HepG2 (cell line): Measurements from ENCODE around the gene UTP25. TPM values are rescaled to one million over a fixed set of nuclear protein-coding genes. Genes with fewer than 3 reads are reported as not detected.

Experiments used
- ARHGAP35 ChIP-seq: sonication (generic); formaldehyde crosslinking; IDR thresholded peaks from 2 replicates; pipeline ENCODE4 v1.9.0; 2022; ENCODE audit warnings: mild to moderate bottlenecking, inconsistent platforms, moderate library complexity, missing genetic modification reagents, borderline replicate concordance
- CBFB ChIP-seq: sonication (generic); formaldehyde crosslinking; IDR thresholded peaks from 2 replicates; pipeline ENCODE4 v1.4.0; 2020; ENCODE audit warnings: missing genetic modification reagents
- CBX5 ChIP-seq: sonication (generic); formaldehyde crosslinking; IDR thresholded peaks from 2 replicates; pipeline ENCODE4 v1.4.0; 2020; ENCODE audit warnings: missing genetic modification reagents, borderline replicate concordance
- FOXK1 ChIP-seq: sonication (generic); formaldehyde crosslinking; IDR thresholded peaks from 2 replicates; pipeline ENCODE4 v1.4.0; 2020; ENCODE audit warnings: low read depth, missing genetic modification reagents, borderline replicate concordance
- ISL2 ChIP-seq: sonication (generic); formaldehyde crosslinking; IDR thresholded peaks from 2 replicates; pipeline ENCODE4 v1.5.0; 2020; ENCODE audit warnings: missing genetic modification reagents
- KLF6 ChIP-seq: IDR thresholded peaks from 2 replicates; pipeline ENCODE4 v1.8.0; 2016; ENCODE audit warnings: missing biosample characterization, missing genetic modification reagents
- MATR3 ChIP-seq: sonication (generic); formaldehyde crosslinking; IDR thresholded peaks from 2 replicates; pipeline ENCODE4 v1.4.0; 2020; ENCODE audit warnings: missing genetic modification reagents
- MEIS1 ChIP-seq: sonication (generic); formaldehyde crosslinking; IDR thresholded peaks from 2 replicates; pipeline ENCODE4 v1.9.0; 2021; ENCODE audit warnings: mild to moderate bottlenecking, missing genetic modification reagents, moderate library complexity, borderline replicate concordance
- POGZ ChIP-seq: sonication (generic); formaldehyde crosslinking; IDR thresholded peaks from 2 replicates; pipeline ENCODE4 v1.4.0; 2020; ENCODE audit warnings: mild to moderate bottlenecking, missing genetic modification reagents
- SMAD1 ChIP-seq: sonication (generic); formaldehyde crosslinking; IDR thresholded peaks from 2 replicates; pipeline ENCODE4 v1.4.0; 2020; ENCODE audit warnings: missing genetic modification reagents, low read depth, mild to moderate bottlenecking, borderline replicate concordance
- ZBTB7B ChIP-seq: sonication (generic); formaldehyde crosslinking; IDR thresholded peaks from 2 replicates; pipeline ENCODE4 v1.4.0; 2020; ENCODE audit warnings: missing genetic modification reagents
- ZKSCAN5 ChIP-seq: sonication (generic); formaldehyde crosslinking; IDR thresholded peaks from 2 replicates; pipeline ENCODE4 v1.5.1; 2020; ENCODE audit warnings: mild to moderate bottlenecking, missing genetic modification reagents
- ZMYM3 ChIP-seq: sonication (generic); formaldehyde crosslinking; IDR thresholded peaks from 2 replicates; pipeline ENCODE4 v1.5.1; 2020; ENCODE audit warnings: mild to moderate bottlenecking, missing genetic modification reagents
- ZNF20 ChIP-seq: sonication (generic); formaldehyde crosslinking; IDR thresholded peaks from 2 replicates; pipeline ENCODE4 v1.4.0; 2020; ENCODE audit warnings: mild to moderate bottlenecking, moderate library complexity, missing genetic modification reagents
- ZNF33B ChIP-seq: sonication (generic); formaldehyde crosslinking; IDR thresholded peaks from 2 replicates; pipeline ENCODE4 v1.5.1; 2020; ENCODE audit warnings: mild to moderate bottlenecking, missing genetic modification reagents
- polyA plus RNA-seq, 8 experiments: library from polyadenylated mRNA; depleted of rRNA in 3 of 8; stranded (reverse) in 7 of 8; unstranded in 1 of 8; fragments of >200 nt; fragmentation: Illumina TruSeq in 4 of 8; extraction: Trizol in 4 of 8; gene quantifications; 2 replicates each; pipeline versions ENCODE4 v1.2.1 to v1.2.3, GENCODE V29; 2011 to 2016; ENCODE audit warnings: low read depth in 4 of 8, missing spikeins in 1 of 8, mixed read lengths in 1 of 8; ENCODE audit not compliant: insufficient read depth in 1 of 8
- total RNA-seq, 5 experiments: library from RNA; depleted of rRNA; stranded (reverse); fragments of >200 nt; fragmentation: Illumina TruSeq; extraction: Trizol; gene quantifications; 2 replicates each; pipeline ENCODE4 v1.2.3, GENCODE V29; 2016; ENCODE audit warnings: low read depth in 1 of 5
- TF ChIP-seq, protein P1 (sequence below): sonication (generic); formaldehyde crosslinking; IDR thresholded peaks from 2 replicates; pipeline ENCODE4 v1.4.0; 2020; ENCODE audit warnings: low read depth, mild to moderate bottlenecking, missing genetic modification reagents
- TF ChIP-seq, protein P2 (sequence below): sonication (generic); formaldehyde crosslinking; IDR thresholded peaks from 2 replicates; pipeline ENCODE4 v1.5.0; 2020; ENCODE audit warnings: missing genetic modification reagents
- TF ChIP-seq, protein P3 (sequence below): IDR thresholded peaks from 2 replicates; pipeline ENCODE4 v1.6.1; 2016; ENCODE audit warnings: missing compliant biosample characterization, missing genetic modification reagents, borderline replicate concordance
- TF ChIP-seq, protein P4 (sequence below): sonication (generic); formaldehyde crosslinking; IDR thresholded peaks from 2 replicates; pipeline ENCODE4 v1.4.0; 2020; ENCODE audit warnings: missing genetic modification reagents
- TF ChIP-seq, protein P5 (sequence below): fragments of 450-650 bp; IDR thresholded peaks from 2 replicates; pipeline ENCODE4 v1.6.1; 2017; ENCODE audit warnings: mild to moderate bottlenecking

Gene UTP25
- total and polyA plus RNA-seq, 2 of the 13 experiments (the other 11 are each of a cell fraction or from before 2014, with no cell fraction given): 4.8 to 5.7 TPM

DNA sequence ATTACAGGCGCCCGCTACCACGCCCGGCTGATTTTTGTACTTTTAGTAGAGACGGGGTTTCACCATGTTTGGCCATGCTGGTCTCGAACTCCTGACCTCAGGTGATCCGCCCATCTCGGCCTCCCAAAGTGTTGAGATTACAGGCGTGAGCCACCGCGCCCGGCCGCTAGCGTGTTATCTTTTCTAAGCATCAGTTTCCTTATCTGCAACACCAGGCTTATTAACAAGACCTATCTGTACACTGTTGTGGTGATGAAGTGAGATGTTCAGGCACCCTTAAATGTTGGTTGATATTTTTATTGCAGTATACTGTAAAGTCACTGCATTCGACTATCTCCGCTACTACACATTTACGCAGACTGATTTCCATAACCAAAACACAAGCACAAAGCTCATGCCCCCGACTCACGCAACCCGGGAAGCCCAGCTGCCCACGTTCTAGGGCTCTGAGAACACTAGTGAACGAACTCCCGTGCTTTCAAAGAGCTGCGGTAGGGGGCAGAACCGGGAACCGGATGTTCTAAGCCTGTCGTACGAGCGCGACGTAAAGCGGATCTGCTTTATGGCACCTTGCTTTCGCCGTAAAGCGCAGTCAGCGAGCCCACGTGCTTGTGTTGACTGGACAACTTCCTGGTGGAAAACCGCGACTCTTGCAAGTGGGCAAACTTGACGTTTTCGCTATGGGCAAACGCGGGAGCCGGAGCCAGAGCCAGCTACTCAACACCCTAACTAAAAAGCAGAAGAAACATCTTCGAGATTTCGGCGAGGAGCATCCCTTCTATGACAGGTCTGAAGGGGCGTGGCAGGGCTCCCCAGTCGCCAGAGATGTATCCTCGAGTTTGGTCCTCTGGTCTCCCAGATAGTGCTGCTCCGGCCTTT, at the start of gene UTP25 (continued):
- TF ChIP-seq, protein P1, sequence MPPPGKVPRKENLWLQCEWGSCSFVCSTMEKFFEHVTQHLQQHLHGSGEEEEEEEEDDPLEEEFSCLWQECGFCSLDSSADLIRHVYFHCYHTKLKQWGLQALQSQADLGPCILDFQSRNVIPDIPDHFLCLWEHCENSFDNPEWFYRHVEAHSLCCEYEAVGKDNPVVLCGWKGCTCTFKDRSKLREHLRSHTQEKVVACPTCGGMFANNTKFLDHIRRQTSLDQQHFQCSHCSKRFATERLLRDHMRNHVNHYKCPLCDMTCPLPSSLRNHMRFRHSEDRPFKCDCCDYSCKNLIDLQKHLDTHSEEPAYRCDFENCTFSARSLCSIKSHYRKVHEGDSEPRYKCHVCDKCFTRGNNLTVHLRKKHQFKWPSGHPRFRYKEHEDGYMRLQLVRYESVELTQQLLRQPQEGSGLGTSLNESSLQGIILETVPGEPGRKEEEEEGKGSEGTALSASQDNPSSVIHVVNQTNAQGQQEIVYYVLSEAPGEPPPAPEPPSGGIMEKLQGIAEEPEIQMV: no peak
- TF ChIP-seq MATR3 (CRISPR knock-in tag): no peak
- TF ChIP-seq MEIS1 (CRISPR knock-in tag): peak; percentile 79; the same call in 1 of the 2 replicates
- peak; percentile 63; the same call in 1 of the 2 replicates for TF ChIP-seq ZNF33B (CRISPR knock-in tag)
- TF ChIP-seq CBFB (CRISPR knock-in tag): no peak
- TF ChIP-seq KLF6: no peak
- peak; percentile 19; the same call in 1 of the 2 replicates for TF ChIP-seq ISL2 (CRISPR knock-in tag)
- peak; percentile 94 for TF ChIP-seq POGZ (CRISPR knock-in tag)
- TF ChIP-seq, protein P2, sequence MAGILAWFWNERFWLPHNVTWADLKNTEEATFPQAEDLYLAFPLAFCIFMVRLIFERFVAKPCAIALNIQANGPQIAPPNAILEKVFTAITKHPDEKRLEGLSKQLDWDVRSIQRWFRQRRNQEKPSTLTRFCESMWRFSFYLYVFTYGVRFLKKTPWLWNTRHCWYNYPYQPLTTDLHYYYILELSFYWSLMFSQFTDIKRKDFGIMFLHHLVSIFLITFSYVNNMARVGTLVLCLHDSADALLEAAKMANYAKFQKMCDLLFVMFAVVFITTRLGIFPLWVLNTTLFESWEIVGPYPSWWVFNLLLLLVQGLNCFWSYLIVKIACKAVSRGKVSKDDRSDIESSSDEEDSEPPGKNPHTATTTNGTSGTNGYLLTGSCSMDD (CRISPR knock-in tag): no peak
- TF ChIP-seq ARHGAP35 (CRISPR knock-in tag): no peak
- TF ChIP-seq SMAD1 (CRISPR knock-in tag): no peak; the same call in 1 of the 2 replicates
- TF ChIP-seq, protein P3, sequence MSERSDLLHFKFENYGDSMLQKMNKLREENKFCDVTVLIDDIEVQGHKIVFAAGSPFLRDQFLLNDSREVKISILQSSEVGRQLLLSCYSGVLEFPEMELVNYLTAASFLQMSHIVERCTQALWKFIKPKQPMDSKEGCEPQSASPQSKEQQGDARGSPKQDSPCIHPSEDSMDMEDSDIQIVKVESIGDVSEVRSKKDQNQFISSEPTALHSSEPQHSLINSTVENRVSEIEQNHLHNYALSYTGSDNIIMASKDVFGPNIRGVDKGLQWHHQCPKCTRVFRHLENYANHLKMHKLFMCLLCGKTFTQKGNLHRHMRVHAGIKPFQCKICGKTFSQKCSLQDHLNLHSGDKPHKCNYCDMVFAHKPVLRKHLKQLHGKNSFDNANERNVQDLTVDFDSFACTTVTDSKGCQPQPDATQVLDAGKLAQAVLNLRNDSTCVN (CRISPR knock-in tag): peak; percentile 71; the same call in 1 of the 2 replicates
- no peak for TF ChIP-seq ZKSCAN5 (CRISPR knock-in tag)
- no peak for TF ChIP-seq ZBTB7B (CRISPR knock-in tag)
- no peak for TF ChIP-seq ZNF20 (CRISPR knock-in tag)
- TF ChIP-seq, protein P4, sequence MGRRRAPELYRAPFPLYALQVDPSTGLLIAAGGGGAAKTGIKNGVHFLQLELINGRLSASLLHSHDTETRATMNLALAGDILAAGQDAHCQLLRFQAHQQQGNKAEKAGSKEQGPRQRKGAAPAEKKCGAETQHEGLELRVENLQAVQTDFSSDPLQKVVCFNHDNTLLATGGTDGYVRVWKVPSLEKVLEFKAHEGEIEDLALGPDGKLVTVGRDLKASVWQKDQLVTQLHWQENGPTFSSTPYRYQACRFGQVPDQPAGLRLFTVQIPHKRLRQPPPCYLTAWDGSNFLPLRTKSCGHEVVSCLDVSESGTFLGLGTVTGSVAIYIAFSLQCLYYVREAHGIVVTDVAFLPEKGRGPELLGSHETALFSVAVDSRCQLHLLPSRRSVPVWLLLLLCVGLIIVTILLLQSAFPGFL (CRISPR knock-in tag): no peak
- TF ChIP-seq ZMYM3 (CRISPR knock-in tag): no peak; the same call in 1 of the 2 replicates
- peak; percentile 99 for TF ChIP-seq FOXK1 (CRISPR knock-in tag)
- TF ChIP-seq CBX5: peak; percentile 65; the same call in 1 of the 2 replicates
- TF ChIP-seq, protein P5, sequence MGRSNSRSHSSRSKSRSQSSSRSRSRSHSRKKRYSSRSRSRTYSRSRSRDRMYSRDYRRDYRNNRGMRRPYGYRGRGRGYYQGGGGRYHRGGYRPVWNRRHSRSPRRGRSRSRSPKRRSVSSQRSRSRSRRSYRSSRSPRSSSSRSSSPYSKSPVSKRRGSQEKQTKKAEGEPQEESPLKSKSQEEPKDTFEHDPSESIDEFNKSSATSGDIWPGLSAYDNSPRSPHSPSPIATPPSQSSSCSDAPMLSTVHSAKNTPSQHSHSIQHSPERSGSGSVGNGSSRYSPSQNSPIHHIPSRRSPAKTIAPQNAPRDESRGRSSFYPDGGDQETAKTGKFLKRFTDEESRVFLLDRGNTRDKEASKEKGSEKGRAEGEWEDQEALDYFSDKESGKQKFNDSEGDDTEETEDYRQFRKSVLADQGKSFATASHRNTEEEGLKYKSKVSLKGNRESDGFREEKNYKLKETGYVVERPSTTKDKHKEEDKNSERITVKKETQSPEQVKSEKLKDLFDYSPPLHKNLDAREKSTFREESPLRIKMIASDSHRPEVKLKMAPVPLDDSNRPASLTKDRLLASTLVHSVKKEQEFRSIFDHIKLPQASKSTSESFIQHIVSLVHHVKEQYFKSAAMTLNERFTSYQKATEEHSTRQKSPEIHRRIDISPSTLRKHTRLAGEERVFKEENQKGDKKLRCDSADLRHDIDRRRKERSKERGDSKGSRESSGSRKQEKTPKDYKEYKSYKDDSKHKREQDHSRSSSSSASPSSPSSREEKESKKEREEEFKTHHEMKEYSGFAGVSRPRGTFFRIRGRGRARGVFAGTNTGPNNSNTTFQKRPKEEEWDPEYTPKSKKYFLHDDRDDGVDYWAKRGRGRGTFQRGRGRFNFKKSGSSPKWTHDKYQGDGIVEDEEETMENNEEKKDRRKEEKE: no peak
